Hepatic stellate cell (primary cell): ENCODE data around the gene CARD11.
"Not testable (repeated sequence)": the region's sequence is repeated elsewhere in the genome, so short reads cannot be mapped to it uniquely, and the experiment has no call there.

Experiments used
- DNase-seq: peaks from one replicate; pipeline ENCODE4 v3.0.0; 2011; ENCODE audit warnings: low spot score

Gene CARD11

DNA sequence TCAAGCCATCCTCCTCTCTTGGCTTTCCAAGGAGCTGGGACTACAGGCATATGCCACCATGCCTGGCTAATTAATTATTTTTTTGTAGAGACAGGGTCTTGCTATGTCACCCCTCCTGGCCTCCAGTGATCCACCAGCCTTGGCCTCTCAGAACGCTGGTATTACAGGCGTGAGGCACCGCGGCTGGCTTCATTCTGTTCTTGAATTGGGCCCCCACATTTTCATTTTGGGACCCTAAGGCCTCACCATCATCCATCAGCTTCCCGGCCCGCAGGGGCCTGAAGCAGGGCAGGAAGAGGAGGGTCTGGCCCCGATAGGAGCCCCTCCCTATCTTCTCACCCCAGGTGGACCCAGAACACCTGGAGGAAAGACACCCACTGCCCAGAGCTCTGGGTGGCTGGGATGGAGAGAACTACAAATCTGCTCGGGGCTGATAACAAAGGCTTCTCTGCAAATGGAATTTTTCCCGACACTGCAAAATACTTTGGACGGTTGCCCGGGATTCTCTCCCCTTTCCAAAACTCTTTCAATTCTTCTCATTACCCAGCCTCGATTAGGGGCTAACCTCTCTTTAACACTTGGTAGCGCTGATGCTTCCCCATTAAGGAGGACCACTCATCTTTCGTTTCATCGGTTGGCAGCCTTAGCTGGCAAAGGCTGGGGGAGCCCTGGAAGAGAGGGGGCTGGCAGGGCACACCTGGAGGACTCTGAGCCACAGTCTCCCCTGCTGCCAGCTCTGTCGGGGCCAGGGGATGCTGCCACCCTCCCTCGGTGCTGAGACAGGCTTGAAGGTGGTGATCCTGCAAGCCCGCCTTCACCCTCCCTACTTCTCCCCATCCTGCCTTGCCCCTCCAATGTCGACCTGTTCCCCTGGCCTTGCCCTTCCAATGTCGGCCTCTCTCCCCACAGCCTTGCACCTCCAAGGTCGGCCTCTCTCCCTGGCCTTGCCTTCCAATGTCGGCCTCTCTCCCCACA lies 118.5 kb downstream of the CARD11 start:
- no peak for DNase-seq

DNA sequence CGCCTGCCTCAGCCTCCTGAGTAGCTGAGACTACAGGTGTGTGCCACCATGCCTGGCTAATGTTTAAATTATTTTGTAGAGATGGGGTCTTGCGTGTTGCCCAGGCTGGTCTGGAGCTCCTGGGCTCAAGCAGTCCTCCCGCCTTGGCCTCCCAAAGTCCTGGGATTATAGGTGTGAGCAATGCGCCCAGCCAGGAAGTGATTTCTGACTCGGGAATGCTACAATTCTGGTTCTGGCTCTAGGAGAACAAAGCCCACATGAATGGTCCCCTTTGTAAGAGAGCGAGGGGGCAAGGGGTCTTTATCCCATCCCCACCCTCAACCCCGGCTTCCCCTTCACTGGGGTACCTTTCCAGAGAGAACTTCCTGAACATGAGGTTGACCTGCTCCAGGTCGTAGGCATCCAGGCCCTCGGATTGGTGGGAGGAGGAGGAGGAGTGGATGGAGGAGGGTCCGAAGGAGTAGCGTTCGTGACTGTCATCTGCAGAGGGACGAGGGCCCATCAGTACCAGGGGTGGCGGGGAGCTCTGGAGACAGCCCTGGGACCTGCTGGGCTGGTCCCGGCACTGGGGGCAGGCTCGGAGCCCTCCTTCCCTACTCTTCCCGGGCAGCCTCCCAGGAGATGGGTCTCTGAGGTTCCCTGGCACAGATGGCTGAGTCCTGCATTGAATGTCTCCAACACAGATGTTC lies 119.6 kb downstream of the CARD11 start:
- DNase-seq: no peak

DNA sequence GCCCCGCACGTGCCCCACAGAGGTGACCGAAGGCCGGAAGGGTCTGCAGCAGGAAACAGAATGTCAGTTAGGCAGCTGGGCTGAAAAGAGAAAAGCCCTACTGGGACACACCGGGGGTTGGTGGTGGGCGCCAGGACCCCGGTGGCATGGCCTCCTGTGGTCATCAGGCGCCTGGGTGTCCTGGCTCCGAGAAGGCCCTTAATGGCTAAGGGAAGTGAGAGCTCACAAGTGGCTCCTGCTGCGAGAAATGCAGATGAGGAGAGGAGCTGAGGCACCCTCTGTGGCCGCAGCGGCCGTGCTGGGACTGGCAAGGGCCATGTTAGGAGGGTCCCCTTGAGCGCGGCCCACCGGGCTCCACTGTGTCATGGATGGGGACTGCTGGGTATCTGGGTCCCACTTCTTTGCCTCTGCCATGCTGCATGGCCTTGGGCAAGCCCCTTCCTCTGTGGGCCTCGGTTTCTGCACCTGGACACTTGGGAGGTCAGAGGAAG lies 120.3 kb downstream of the CARD11 start:
- DNase-seq: no peak

DNA sequence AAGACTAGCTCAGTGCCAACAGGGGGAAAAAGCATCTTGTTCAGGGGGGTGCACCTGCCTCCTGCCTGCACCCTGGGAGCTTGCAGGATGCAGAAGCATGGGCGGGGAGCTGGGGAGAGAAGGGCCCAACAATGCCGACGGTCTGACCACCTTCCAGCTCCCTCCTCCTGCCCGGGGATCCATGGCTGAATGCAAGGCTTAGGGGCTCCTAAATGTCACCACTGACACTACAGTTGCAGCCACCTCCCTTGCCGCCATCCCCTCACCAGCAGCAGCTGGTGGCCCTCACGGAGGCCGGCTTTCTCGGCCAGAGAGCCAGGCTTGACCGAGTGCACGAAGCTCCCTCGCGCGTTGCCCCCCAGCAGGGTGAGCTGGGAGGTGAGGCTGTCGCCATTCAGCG lies 120.8 kb downstream of the CARD11 start:
- no peak for DNase-seq

DNA sequence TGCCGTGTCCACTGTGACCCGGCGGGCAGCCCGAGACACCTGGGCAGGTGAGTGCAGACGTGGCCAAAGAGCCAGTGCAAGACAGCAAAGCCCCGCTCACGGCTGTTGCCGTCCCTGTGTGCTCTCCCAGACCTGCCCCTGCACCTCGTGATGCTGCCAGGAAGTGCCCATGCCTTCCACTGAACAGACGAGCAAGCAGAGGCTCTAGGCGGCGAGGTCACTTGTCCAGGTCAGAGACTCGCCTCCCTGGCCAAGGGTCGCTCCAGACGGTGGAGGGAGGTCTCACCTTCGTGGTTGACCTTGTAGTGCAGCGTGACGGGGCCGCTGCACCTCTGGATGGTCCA lies 121.3 kb downstream of the CARD11 start:
- DNase-seq: no peak

DNA sequence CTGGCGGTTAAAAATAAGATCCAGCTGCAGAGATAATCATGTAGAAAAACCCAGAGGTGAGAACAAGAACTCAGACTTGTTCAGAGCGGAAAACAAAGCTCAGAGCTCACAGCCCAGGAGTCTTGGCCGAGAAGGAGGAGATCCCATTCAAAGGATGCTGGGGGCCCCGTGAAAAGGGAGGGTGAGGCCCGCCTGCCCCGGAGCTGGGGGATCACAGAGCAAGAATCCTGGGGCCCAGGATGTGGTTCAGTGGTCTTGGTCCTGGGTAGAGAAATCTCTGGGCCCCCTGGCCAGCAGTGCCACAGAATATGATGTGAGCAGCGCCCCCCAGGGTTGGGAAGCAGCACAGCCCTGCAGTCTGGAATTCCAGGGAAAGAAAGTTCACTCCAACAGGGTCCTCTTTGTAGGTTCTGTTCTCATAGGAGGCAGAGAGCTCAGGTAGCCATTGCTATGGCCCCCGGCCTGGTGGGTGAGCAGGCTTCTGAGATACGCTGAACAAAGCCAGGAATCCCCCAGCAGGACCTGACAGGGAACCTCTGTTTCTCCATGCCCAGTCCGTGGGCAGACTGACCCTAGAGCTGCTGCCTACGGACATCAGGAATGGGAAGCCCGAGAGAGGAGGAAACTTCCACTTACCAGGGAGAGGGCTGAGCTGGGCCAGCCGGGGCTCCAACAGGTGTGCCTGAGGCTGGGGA lies 121.9 kb downstream of the CARD11 start:
- no peak for DNase-seq

DNA sequence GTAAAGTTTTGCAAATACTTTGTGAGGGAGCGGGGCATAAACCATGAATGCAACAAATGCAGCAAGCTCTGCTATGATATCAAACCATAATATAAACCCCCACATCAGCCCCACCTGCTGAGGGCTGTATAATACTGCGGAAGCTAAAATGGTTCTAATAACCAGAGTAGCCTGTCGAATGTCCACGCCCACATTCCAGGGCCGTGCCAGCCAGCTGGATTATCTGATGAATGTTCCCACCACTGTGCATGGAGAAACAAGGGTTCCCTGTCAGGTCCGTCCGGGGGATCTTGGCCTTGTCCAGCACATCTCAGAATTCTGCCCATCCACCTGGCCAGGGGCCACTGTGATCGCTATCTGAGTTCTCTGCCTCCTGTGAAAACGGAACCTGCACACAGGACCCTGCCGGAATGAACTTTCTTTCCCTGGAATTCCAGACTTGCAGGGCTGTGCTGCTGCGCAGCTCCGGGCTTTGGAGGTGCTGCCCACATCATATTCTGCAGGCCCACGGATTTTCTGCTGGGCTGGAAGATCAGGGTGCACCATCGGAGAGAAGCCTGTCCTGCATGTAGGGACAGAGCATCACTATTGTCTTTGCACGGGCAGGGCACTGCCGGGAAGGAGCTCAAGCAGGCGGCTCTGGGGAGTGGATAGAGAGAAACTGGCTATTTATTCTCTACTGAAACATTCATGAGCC lies 122.6 kb downstream of the CARD11 start:
- DNase-seq: no peak

DNA sequence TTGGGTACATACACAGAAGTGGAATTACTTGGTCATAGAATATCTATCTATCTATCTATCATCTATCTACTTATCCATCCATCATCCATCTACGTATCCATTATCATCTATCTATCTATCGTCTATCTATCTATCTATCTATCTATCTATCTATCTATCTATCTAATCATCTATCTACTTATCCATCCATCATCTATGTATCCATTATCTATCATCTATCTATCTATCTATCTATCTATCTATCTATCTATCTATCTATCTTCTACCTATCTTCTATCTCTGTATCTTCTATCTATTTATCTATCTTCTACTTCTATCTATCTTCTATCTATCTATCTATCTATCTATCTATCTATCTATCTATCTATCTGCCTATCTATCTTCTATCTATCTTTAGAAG lies 123.2 kb downstream of the CARD11 start:
- not testable (repeated sequence) for DNase-seq

DNA sequence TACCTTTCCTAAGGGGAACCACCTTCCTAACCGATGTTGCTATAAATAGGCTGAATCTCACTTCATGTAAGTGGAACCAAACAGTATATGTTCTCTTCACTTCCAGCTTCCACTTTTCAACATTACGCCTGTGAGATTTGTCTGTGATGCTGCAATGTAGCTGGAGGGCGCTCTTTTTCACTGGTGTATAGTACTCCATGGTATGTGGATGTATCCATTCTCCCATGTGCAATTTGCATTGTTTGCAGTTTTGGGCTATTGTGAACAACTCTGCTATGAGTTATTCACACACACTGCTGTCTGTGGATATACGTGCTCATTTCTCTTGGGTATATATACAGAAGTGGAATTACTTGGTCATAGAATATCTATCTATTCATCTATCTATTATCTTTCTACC lies 123.6 kb downstream of the CARD11 start:
- DNase-seq: no peak

DNA sequence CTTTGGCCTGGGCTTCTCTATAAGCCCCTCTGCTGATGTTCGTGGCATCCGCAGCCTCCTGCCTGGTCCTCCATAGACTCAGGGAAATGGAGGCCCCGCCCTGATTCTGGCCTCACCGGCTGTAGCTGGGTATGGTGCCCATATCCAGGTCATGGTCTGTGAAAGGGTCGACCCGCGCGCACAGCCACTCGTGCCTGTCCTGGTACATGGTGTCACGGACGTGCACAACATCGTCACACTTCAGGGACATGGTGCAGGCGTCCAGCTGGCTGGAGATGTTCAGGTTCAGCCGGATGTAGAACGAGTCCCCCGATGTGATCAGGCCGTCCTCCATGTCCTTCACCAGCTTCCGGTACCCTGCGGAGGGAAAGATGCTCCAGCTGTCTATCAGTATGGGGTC lies 124.4 kb downstream of the CARD11 start:
- DNase-seq: no peak

DNA sequence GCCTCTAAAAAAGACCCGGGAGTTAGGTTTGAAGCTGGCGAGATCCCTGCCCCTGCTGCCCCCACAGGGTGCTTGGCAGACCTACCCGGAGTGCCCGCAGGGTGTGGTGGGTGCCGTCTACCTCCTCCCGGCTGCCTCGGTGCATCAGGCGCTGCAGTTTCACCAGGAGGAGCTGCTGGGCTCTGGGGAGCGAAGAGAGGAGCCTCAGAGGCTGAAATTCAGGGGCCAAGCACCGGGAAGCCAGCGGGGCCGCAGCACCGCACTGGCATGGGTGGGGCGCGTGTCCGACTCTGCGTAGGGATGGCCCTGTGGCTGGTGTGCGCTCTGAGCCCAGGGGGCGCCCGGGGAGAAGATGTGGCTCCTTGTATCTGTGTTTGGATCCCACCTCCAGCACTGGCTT lies 125.3 kb downstream of the CARD11 start:
- no peak for DNase-seq

DNA sequence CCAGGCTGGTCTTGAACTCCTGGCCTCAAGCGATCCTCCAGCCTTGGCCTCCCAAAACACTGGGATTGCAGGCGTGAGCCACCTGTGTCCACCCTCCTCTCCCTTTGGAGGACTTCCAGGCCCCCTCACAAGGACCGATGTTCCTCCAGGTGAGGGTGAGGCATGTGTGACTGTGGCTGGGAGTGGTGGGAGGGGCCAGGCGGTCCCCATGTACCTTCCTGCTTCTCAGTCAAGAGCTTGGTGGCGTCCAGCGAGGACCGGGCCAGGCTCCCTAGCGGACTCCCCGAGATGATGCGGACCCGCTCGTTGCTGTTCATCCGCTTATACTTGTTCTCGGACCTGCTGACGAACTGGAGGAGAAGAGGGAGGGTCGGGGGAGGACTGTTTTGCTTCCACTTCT lies 128.6 kb downstream of the CARD11 start:
- DNase-seq: no peak

DNA sequence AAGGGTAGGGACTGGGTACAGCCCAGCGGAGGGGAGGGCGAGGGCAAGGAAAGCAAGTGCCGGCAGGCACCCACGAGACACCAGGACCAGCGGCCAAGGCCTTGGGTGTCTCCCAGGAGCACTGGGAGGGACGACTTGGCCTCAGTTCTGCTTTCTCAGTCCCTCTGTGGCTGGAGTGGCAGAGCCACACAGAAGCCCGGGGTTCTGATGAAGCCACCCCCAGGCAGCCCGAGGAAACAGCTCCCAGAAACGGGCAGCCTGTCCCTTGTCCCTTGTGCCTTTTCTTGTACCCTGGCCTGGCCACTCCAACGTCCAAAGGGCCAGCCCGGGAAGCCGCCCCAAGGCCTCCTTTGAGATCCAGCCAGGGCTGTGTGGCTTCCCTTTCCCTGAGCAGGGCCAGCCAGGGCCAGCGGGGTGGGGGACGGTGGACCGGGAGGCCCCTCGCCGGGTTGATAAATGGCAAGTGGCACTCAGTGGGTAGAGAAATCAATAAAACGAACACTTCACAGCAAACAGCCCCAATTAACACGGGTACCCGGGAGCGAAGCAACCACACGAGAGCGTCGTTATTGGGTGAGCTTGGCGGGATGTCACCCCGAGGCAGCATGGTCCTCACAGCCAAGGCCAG lies 129.8 kb downstream of the CARD11 start:
- DNase-seq: no peak

DNA sequence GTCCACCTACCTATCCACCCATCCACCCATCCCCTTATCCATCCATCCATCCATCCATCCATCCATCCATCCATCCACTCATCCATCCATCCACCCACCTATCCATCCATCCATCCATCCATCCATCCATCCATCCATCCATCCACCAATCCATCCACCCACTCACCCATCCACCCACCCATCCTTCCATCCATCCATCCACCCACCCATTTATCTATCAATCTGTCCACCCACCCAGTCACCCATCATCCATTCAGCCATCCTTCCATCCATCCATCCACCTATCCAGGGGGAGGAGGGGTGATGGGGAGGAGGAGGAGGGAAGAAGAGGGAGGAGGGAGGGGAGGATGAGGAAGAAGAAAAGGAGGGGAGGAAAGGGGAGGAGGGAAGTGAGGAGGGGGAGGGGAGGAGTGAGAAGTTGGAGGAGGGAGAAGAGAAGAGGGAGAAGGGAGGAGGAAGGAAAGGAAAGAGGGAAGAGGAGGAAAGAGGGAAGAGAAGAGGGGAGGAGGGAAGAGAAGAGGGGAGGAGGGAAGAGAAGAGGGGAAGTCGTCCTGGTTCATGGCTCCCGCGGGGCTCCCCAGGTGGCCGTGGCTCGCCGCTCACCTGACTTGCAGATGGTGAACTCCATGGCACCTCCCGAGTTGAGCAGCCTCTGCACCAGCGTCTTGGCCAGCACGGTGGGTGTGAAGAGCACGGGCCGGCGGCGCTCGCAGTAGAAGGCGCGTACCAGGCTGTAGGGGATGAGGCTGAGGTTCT lies 130.8 kb downstream of the CARD11 start:
- DNase-seq: no peak

DNA sequence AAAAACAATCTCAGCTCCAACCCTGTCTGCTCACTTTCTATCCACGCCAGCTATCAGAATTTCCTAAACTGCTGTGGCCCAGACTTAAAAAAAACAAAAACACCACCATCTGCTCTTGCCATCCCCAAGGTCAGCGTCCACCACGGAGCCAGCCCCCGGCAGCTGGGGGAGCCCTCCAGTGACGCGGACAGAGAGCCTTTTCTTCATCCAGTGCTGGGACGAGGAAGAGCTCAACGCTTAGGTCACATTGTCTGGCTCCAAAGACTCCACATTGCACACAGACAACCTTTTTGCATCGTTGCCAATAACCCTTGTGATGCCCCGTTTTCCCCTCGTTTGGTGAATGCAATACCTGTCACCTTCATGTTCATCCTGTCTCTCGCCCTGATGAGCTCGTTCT lies 132.2 kb downstream of the CARD11 start:
- no peak for DNase-seq

DNA sequence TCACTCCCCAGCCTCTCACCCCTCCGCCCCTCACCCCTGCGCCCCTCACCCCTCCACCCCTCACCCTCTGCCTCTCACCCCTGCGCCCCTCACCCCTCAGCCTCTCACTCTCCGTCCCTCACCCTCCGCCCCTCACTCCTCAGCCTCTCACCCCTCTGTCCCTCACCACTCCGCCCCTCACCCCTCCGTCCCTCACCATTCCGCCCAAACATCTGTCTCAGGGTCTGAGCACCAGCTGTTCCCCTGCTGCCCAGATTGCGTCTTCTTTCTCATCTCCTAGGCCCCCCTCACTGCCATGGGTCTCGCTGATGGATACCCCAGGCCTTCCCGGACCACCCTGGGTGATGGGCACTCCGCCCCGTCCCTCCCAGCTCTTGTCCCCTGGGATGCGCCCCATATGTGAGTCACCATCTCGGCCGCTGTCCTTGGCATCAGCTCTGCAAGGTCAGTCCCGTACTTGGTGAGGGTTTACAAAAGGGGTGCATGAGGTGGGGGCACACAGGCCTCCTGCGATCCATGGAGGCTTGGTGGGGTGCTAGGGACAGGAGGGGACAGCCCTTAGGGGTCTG lies 134.1 kb downstream of the CARD11 start:
- no peak for DNase-seq

DNA sequence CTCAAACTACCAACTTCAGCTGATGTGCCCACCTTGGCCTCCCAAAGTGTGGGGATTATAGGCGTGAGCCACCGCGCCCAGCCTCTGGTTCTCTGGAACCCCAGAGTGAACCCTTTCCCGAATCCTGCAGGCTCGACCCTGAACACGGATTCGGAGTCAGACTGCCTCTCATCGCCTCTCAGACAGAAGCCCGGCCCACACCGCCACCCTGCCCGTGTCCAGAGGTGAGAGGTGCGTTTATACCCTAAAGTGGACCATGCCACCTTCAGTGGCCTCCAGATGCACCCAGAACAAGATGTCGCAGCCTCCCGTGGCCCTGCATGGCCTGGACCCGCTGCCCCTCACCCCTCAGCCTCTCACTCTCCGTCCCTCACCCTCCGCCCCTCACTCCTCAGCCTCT lies 134.6 kb downstream of the CARD11 start:
- DNase-seq: no peak

DNA sequence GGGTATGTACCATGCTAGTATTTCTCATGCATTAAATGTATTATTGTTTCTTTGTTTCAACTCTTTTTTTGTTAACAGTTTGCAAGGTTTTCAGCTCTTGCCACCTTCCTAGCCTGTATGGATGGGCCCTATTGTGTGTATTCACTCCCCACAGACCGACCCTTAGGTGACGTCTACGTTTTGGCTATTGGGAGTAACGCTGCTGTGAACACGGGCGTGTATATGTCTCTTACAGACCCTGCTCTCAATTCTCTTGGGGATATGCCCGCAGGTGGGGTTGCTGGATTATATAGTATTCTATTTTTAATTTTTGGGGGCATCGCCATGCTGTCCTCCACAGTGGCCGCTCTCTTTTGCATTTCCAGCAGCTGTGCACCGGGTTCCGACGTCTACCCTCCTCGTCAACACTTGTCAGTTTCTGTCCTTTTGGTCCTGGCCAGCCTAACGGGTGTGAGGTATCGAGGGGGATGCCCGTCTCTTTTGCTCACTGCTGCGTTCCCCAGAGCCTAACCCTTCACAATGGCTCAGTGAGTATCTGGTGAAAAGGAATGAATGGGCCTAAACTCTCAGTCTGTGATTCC lies 135.5 kb downstream of the CARD11 start:
- DNase-seq: no peak

DNA sequence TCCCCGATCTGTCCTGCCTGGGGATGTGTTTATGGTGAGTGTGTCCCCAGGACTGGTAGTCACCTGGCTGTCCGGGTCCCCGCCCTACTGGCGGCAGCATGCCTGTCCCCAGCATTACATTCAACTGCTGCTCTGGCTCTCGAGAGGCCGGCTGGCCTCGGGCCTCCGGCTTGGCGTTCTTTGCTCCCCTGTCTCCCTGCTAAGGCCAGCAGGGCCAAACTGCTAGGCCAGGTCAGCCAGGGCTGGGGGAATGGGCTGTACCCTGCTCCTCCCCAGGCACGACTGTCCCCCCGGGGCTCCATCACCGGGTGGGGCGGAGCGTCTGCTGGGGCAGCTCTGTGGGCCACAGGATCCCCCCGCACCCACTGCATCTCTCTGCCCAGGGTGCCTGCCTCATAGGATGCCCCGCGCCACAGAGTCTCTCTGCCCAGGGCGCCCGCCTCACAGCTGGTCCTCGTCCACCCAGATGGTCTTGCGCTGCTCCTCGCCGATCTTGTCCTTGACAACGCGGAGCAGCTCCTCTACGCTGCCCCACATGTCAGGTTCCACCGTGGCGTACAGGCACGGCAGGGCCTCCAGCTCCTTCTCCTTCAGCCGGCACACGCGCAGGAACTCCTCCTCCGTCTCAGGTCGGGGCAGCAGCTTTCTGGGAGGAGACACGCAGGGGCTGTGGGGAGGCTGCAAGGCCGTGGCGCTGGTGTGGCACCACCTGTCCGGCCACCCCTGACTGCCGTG lies 137.3 kb downstream of the CARD11 start:
- DNase-seq: no peak

DNA sequence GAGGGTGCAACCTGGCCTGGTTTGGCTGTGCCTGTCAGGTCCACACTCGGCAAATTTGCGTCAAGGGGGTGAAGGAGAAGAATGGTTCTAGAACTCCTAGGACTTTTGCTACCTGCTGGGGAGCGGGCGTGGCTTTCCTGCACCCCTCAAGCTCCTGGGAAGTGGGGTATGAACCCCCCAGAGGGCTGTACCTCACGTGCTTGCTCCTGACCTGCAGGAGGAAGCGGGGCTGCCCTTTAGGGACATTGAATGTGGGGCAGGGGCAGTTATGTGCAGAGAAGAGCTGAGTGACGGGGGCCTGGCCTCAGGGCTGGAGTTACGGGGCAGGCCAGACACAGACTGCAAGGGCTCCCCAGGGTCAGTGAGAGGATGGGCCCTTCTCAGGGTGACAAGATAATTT lies 138.2 kb downstream of the CARD11 start:
- no peak for DNase-seq
